NCI-H1436 treated with DMSO at 0.1 percent for 48 hours (cell line): ENCODE results near the gene XYLT2.

Source experiments
- DNase-seq: peaks from one replicate; lab custom pipeline; 2025; lab: John Stamatoyannopoulos, UW

Gene XYLT2

GRCh38 chr17:50348522-50349242, 2.8 kb downstream of the XYLT2 start:
- DNase-seq: no peak

- DNase-seq: no peak
Observed at GRCh38 chr17:50349243-50349600, 3.3 kb downstream of the XYLT2 start.

- no peak for DNase-seq
Observed at GRCh38 chr17:50350733-50351132, 4.8 kb downstream of the XYLT2 start.

GRCh38 chr17:50352072-50352692, 6.3 kb downstream of the XYLT2 start:
- no peak for DNase-seq

- DNase-seq: no peak
Observed at GRCh38 chr17:50352693-50353599, 7.0 kb downstream of the XYLT2 start.

GRCh38 chr17:50353600-50354195, 7.8 kb downstream of the XYLT2 start:
- DNase-seq: no peak

GRCh38 chr17:50354198-50354597, 8.3 kb downstream of the XYLT2 start:
- no peak for DNase-seq

GRCh38 chr17:50354776-50355175, 8.8 kb downstream of the XYLT2 start:
- DNase-seq: no peak

- DNase-seq: no peak
Observed at GRCh38 chr17:50355336-50355700, 9.4 kb downstream of the XYLT2 start.

- no peak for DNase-seq
Observed at GRCh38 chr17:50355701-50356341, 9.9 kb downstream of the XYLT2 start.

- DNase-seq: no peak
Observed at GRCh38 chr17:50356418-50356817, 10.5 kb downstream of the XYLT2 start.

GRCh38 chr17:50356892-50357510, 11.1 kb downstream of the XYLT2 start:
- no peak for DNase-seq

GRCh38 chr17:50358177-50358576, 12.3 kb downstream of the XYLT2 start:
- DNase-seq: no peak

GRCh38 chr17:50359005-50359699, 13.2 kb downstream of the XYLT2 start:
- no peak for DNase-seq

GRCh38 chr17:50359998-50360461, 14.1 kb downstream of the XYLT2 start:
- DNase-seq: no peak

- DNase-seq: no peak
Observed at GRCh38 chr17:50360486-50361115, 14.7 kb downstream of the XYLT2 start.

- DNase-seq: no peak
Observed at GRCh38 chr17:50361561-50362480, 15.9 kb downstream of the XYLT2 start.

GRCh38 chr17:50362661-50363060, 16.7 kb downstream of the XYLT2 start:
- no peak for DNase-seq
